SK-N-SH (cell line): Measurements from ENCODE around the gene GFY. TPM values are rescaled to one million over a fixed set of nuclear protein-coding genes. Genes with fewer than 3 reads are reported as not detected.

Experiments
- CTCF ChIA-PET: fragments of 300-600, 350-600 bp; formaldehyde crosslinking; extraction: SDS; loops from one replicate; lab custom pipeline; 2021; lab: Yijun Ruan, JAX
- POLR2A ChIA-PET: fragments of 350-600 bp; sonication (Branson Sonifier 250); formaldehyde crosslinking; extraction: SDS; loops from one replicate; lab custom pipeline; 2020; ENCODE audit warnings: antibody characterized with exemption, inconsistent platforms; lab: Yijun Ruan, JAX
- DNase-seq: peaks from one replicate; pipeline ENCODE4 v3.0.0; 2012
- H2AFZ ChIP-seq: fragments of 200-600 bp; sonication (generic); 2 replicates; pipeline ENCODE4 v1.8.1; 2016; ENCODE audit warnings: antibody characterized with exemption, mild to moderate bottlenecking, low read depth
- H3F3A ChIP-seq: fragments of 200-600 bp; sonication (generic); replicated peaks from 2 replicates; pipeline ENCODE3; 2016; ENCODE audit warnings: antibody characterized with exemption, mild to moderate bottlenecking; ENCODE audit not compliant: insufficient read depth
- H3K27ac ChIP-seq, 2 experiments: fragments of 200-500 bp in 1 of 2; fragments of 200-600 bp in 1 of 2; sonication (Bioruptor generic) in 1 of 2; sonication (generic), shearing (Covaris generic) in 1 of 2; 2 replicates each; pipeline versions ENCODE4 v1.5.1 to v1.6.1; 2014 to 2016; ENCODE audit warnings: low read depth in 2 of 2, inconsistent platforms in 1 of 2, low read length in 1 of 2, mild to moderate bottlenecking in 1 of 2, mixed read lengths in 1 of 2
- H3K27me3 ChIP-seq: fragments of 200-600 bp; sonication (generic), shearing (Covaris generic); 2 replicates; pipeline ENCODE4 v1.6.1; 2016; ENCODE audit warnings: mixed run types; ENCODE audit not compliant: insufficient read depth
- H3K36me3 ChIP-seq, 2 experiments: fragments of 200-500 bp in 1 of 2; fragments of 200-600 bp in 1 of 2; sonication (Bioruptor generic) in 1 of 2; sonication (generic) in 1 of 2; replicated peaks in 1 of 2; 2 replicates each; pipeline versions ENCODE3 to v1.5.1; 2014 to 2016; ENCODE audit warnings: low read length in 1 of 2, mild to moderate bottlenecking in 1 of 2; ENCODE audit not compliant: insufficient read depth in 2 of 2, control insufficient read depth in 1 of 2
- H3K4me1 ChIP-seq, 2 experiments: fragments of 200-500 bp in 1 of 2; fragments of 200-600 bp in 1 of 2; sonication (Bioruptor generic) in 1 of 2; sonication (generic), shearing (Covaris generic) in 1 of 2; 2 replicates each; pipeline versions ENCODE4 v1.5.1 to v1.6.1; 2014 to 2016; ENCODE audit warnings: low read depth in 1 of 2, low read length in 1 of 2, mixed run types in 1 of 2; ENCODE audit not compliant: insufficient read depth in 2 of 2, control insufficient read depth in 1 of 2
- H3K4me2 ChIP-seq: fragments of 200-600 bp; sonication (generic), shearing (Covaris generic); 2 replicates; pipeline ENCODE4 v1.6.1; 2017; ENCODE audit warnings: mixed run types
- H3K4me3 ChIP-seq, 2 experiments: fragments of 200-500 bp in 1 of 2; fragments of 200-600 bp in 1 of 2; sonication (Bioruptor generic) in 1 of 2; sonication (generic), shearing (Covaris generic) in 1 of 2; 2 replicates each; pipeline versions ENCODE4 v1.5.1 to v1.8.1; 2014 to 2016; ENCODE audit warnings: low read depth in 2 of 2, inconsistent platforms in 1 of 2, low read length in 1 of 2, mild to moderate bottlenecking in 1 of 2, mixed read lengths in 1 of 2, moderate library complexity in 1 of 2
- H3K79me2 ChIP-seq: fragments of 200-600 bp; sonication (generic); 2 replicates; pipeline ENCODE4 v1.8.1; 2017; ENCODE audit warnings: mild to moderate bottlenecking; ENCODE audit not compliant: insufficient read depth
- H3K9ac ChIP-seq: fragments of 200-600 bp; sonication (generic); 2 replicates; pipeline ENCODE4 v1.6.1; 2017; ENCODE audit warnings: mixed run types
- H3K9me2 ChIP-seq: fragments of 200-600 bp; sonication (generic); 2 replicates; pipeline ENCODE4 v1.6.1; 2017; ENCODE audit warnings: mixed run types
- H3K9me3 ChIP-seq: fragments of 200-600 bp; sonication (generic); 2 replicates; pipeline ENCODE4 v1.6.1; 2017; ENCODE audit warnings: mixed run types, mild to moderate bottlenecking, moderate library complexity
- H4K20me1 ChIP-seq: fragments of 200-600 bp; sonication (generic); 2 replicates; pipeline ENCODE4 v1.6.1; 2017; ENCODE audit warnings: mild to moderate bottlenecking, mixed run types; ENCODE audit not compliant: insufficient read depth
- ELF1 ChIP-seq: IDR thresholded peaks from 2 replicates; pipeline ENCODE4 v1.4.0; 2012
- EP300 ChIP-seq, 2 experiments: IDR thresholded peaks; 2 replicates each; pipeline versions ENCODE4 v1.4.0 to v1.6.1; 2012; ENCODE audit warnings: borderline replicate concordance in 1 of 2, low read depth in 1 of 2, low read length in 1 of 2
- FOSL2 ChIP-seq: IDR thresholded peaks from 2 replicates; pipeline ENCODE4 v1.4.0; 2012; ENCODE audit warnings: low read depth, mild to moderate bottlenecking, moderate library complexity, borderline replicate concordance
- FOXJ3 ChIP-seq: sonication (generic); formaldehyde crosslinking; IDR thresholded peaks from 2 replicates; pipeline ENCODE4 v1.5.1; 2020; ENCODE audit warnings: mild to moderate bottlenecking, missing genetic modification reagents
- GABPA ChIP-seq: IDR thresholded peaks from 2 replicates; pipeline ENCODE4 v1.4.0; 2012; ENCODE audit warnings: low read depth, mild to moderate bottlenecking
- JUND ChIP-seq: IDR thresholded peaks from 2 replicates; pipeline ENCODE4 v1.4.0; 2012
- NRF1 ChIP-seq: IDR thresholded peaks from 2 replicates; pipeline ENCODE4 v1.6.1; 2012; ENCODE audit warnings: low read depth, mild to moderate bottlenecking, low read length
- RAD21 ChIP-seq: IDR thresholded peaks from 2 replicates; pipeline ENCODE4 v1.6.1; 2012; ENCODE audit warnings: mild to moderate bottlenecking, low read length
- RCOR1 ChIP-seq: fragments of 150-350 bp; IDR thresholded peaks from 2 replicates; pipeline ENCODE4 v1.6.1; 2017; ENCODE audit warnings: antibody characterized with exemption, low read length
- SIN3A ChIP-seq: IDR thresholded peaks from 2 replicates; pipeline ENCODE4 v1.6.1; 2012; ENCODE audit warnings: low read depth, mild to moderate bottlenecking, low read length, moderate library complexity, borderline replicate concordance
- TEAD4 ChIP-seq: IDR thresholded peaks from 2 replicates; pipeline ENCODE4 v1.4.0; 2012; ENCODE audit warnings: mild to moderate bottlenecking, borderline replicate concordance; ENCODE audit not compliant: insufficient read depth
- YY1 ChIP-seq: IDR thresholded peaks from 2 replicates; pipeline ENCODE4 v1.4.0; 2012; ENCODE audit warnings: low read depth, mild to moderate bottlenecking
- WGBS: methylation state at CpG from one replicate; pipeline ENCODE4 v1.1.6; 2017; ENCODE audit warnings: low lambda C conversion rate; 5-methylcytosine and 5-hydroxymethylcytosine counted together
- polyA plus RNA-seq, 3 experiments: library from polyadenylated mRNA; depleted of rRNA; stranded (reverse); fragments of >200 nt; gene quantifications; 2 replicates each; pipeline ENCODE4 v1.2.3, GENCODE V29; 2012
- TF ChIP-seq, protein P1 (sequence below): IDR thresholded peaks from 2 replicates; pipeline ENCODE4 v1.4.0; 2012; ENCODE audit warnings: low read depth
- TF ChIP-seq, protein P2 (sequence below): fragments of 150-350 bp; IDR thresholded peaks from 2 replicates; pipeline ENCODE4 v1.6.1; 2016; ENCODE audit warnings: mild to moderate bottlenecking, low read depth, low read length
- TF ChIP-seq, protein P3 (sequence below): IDR thresholded peaks from 2 replicates; pipeline ENCODE4 v1.6.1; 2012; ENCODE audit warnings: mild to moderate bottlenecking, low read depth, low read length, moderate library complexity
- TF ChIP-seq, protein P4 (sequence below): fragments of 150-350 bp; IDR thresholded peaks from 2 replicates; pipeline ENCODE4 v1.6.1; 2017; ENCODE audit warnings: antibody characterized with exemption, low read length, low read depth, borderline replicate concordance

Gene GFY
- polyA plus RNA-seq, 1 of the 3 experiments (the other 2 are of a cell fraction), result not detected

DNA sequence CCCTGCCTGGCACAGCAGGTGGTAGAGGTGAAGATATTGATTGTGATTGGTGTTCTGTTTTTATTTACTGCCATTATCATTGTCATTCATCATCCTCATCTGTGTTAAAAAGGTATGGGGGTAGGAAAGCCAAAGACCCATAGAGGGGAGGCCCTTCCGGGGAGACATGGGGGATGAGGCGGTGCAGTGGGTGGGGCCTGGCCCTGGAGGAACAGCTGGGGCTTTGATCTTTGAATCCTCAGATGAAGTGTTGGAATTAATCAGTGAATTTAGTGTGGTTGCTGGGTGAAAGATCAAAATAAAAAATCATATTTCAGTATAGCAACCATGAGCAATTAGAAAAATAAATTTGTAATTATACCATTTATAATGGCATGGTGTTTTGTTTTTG, 9.4 kb upstream of the GFY start:
- H3K27ac ChIP-seq, result no peak overlapping the region
- no peak overlapping the region for H2AFZ ChIP-seq
- CTCF ChIA-PET, result interaction anchor here (0.7 to 17.5 kb wide), 3 partner anchors 24 to 37 kb away, joined by 3 to 108 read pairs (median 3); partner anchors contain the start of gene ALDH16A1
- no peaks in the 10 kb centered on the region for H3K79me2 ChIP-seq
- TF ChIP-seq RAD21, result no peak
- no peak for DNase-seq
- H3K4me2 ChIP-seq, result no peak overlapping the region
- WGBS, result 77% methylated on average over 2 of the region's 2 CpGs
- no peak overlapping the region for H3K4me3 ChIP-seq
- H4K20me1 ChIP-seq, result no peaks in the 10 kb centered on the region
- peaks cover 45% of the 10 kb centered on the region for H3K27me3 ChIP-seq
- no peaks in the 10 kb centered on the region for H3F3A ChIP-seq
- H3K9me3 ChIP-seq, result no peaks in the 10 kb centered on the region
- peaks cover 0 to 12% of the 10 kb centered on the region in 2 experiments; a peak in 1 of 4 replicates for H3K4me1 ChIP-seq
- no peak overlapping the region for H3K9ac ChIP-seq
- H3K36me3 ChIP-seq, result no peaks in the 10 kb centered on the region
- POLR2A ChIA-PET, result no interaction called here
- H3K9me2 ChIP-seq, result no peaks in the 10 kb centered on the region

DNA sequence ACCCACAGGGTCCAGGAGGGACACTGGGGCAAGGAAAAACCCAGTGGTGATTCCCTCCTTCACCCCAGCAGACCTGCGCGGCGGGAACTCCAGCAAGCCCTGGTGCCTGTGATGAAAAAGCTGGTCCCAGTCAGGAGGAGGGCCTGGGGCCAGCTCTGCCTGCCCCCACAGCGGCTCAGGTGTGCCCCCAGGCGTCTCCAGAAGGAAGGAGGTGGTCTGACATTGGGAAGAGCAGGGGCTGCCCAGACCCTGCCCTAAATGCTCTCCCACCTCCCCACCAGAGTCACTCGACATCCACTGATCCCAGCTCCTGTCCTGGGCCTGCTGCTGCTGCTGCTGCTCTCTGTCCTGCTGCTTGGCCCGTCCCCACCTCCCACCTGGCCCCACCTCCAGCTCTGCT, 8.1 kb upstream of the GFY start:
- CTCF ChIA-PET, result interaction anchor here (1.6 to 17.5 kb wide), 2 partner anchors 25 to 26 kb away, joined by 5 to 108 read pairs; no protein-coding TSS in a partner anchor
- H3K4me3 ChIP-seq, result no peak overlapping the region
- H3K36me3 ChIP-seq, result no peaks in the 10 kb centered on the region
- peaks cover 57% of the 10 kb centered on the region for H3K27me3 ChIP-seq
- POLR2A ChIA-PET, result no interaction called here
- no peaks in the 10 kb centered on the region for H4K20me1 ChIP-seq
- H2AFZ ChIP-seq, result no peak overlapping the region
- H3F3A ChIP-seq, result peaks cover 7% of the 10 kb centered on the region
- no peak for TF ChIP-seq RAD21
- no peak for TF ChIP-seq JUND
- TF ChIP-seq, protein P1, sequence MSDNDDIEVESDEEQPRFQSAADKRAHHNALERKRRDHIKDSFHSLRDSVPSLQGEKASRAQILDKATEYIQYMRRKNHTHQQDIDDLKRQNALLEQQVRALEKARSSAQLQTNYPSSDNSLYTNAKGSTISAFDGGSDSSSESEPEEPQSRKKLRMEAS, result no peak
- TF ChIP-seq, protein P2, sequence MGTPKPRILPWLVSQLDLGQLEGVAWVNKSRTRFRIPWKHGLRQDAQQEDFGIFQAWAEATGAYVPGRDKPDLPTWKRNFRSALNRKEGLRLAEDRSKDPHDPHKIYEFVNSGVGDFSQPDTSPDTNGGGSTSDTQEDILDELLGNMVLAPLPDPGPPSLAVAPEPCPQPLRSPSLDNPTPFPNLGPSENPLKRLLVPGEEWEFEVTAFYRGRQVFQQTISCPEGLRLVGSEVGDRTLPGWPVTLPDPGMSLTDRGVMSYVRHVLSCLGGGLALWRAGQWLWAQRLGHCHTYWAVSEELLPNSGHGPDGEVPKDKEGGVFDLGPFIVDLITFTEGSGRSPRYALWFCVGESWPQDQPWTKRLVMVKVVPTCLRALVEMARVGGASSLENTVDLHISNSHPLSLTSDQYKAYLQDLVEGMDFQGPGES, result no peak
- TF ChIP-seq, protein P3, sequence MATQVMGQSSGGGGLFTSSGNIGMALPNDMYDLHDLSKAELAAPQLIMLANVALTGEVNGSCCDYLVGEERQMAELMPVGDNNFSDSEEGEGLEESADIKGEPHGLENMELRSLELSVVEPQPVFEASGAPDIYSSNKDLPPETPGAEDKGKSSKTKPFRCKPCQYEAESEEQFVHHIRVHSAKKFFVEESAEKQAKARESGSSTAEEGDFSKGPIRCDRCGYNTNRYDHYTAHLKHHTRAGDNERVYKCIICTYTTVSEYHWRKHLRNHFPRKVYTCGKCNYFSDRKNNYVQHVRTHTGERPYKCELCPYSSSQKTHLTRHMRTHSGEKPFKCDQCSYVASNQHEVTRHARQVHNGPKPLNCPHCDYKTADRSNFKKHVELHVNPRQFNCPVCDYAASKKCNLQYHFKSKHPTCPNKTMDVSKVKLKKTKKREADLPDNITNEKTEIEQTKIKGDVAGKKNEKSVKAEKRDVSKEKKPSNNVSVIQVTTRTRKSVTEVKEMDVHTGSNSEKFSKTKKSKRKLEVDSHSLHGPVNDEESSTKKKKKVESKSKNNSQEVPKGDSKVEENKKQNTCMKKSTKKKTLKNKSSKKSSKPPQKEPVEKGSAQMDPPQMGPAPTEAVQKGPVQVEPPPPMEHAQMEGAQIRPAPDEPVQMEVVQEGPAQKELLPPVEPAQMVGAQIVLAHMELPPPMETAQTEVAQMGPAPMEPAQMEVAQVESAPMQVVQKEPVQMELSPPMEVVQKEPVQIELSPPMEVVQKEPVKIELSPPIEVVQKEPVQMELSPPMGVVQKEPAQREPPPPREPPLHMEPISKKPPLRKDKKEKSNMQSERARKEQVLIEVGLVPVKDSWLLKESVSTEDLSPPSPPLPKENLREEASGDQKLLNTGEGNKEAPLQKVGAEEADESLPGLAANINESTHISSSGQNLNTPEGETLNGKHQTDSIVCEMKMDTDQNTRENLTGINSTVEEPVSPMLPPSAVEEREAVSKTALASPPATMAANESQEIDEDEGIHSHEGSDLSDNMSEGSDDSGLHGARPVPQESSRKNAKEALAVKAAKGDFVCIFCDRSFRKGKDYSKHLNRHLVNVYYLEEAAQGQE, result no peak
- no peak for TF ChIP-seq FOXJ3 (CRISPR knock-in tag)
- TF ChIP-seq FOSL2, result no peak
- TF ChIP-seq NRF1, result no peak
- no peak for TF ChIP-seq ELF1
- no peak for TF ChIP-seq TEAD4
- TF ChIP-seq YY1, result no peak
- no peak for TF ChIP-seq EP300 (IDR thresholded peaks at IDR 0.05; ENCODE audit: borderline replicate concordance in 1 of 2, low read depth in 1 of 2, low read length in 1 of 2)
- TF ChIP-seq RCOR1, result no peak
- no peak for TF ChIP-seq GABPA
- TF ChIP-seq, protein P4, sequence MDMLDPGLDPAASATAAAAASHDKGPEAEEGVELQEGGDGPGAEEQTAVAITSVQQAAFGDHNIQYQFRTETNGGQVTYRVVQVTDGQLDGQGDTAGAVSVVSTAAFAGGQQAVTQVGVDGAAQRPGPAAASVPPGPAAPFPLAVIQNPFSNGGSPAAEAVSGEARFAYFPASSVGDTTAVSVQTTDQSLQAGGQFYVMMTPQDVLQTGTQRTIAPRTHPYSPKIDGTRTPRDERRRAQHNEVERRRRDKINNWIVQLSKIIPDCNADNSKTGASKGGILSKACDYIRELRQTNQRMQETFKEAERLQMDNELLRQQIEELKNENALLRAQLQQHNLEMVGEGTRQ, result no peak
- TF ChIP-seq SIN3A, result no peak
- TF ChIP-seq, all 33 proteins: peak for 0
- no peak for DNase-seq
- no peaks in the 10 kb centered on the region for H3K9me3 ChIP-seq
- no peaks in the 10 kb centered on the region for H3K9me2 ChIP-seq
- WGBS, result 83% methylated on average over 4 of the region's 7 CpGs
- no peaks in the 10 kb centered on the region for H3K79me2 ChIP-seq
- no peak overlapping the region for H3K9ac ChIP-seq
- H3K4me2 ChIP-seq, result no peak overlapping the region
- peaks cover 0 to 15% of the 10 kb centered on the region in 2 experiments; a peak in 2 of 4 replicates for H3K4me1 ChIP-seq
- H3K27ac ChIP-seq, result no peak overlapping the region
